Stimulated activated memory B cell treated with anti-CD40 and anti-IgM and Interleukin-4, amounts not matched to agents 10 μg/mL and 1 μg/mL and 100 μg/mL, for 72 hours (primary cell): ENCODE measurements around the gene UBE2F.
A peak's percentile ranks its signal among the peaks of the same experiment; 100 is the strongest.
"Not testable (repeated sequence)": the region's sequence is repeated elsewhere in the genome, so short reads cannot be mapped to it uniquely, and the experiment has no call there.

Source experiments
- ATAC-seq: fragments of 150-1000 bp; cut with Tn5 transposase; 2 replicates; pipeline ENCODE4 v1.10.0; 2021
- H3K27ac Mint-ChIP-seq: one replicate; pipeline ENCODE4 v1.8.0; 2022; ENCODE audit warnings: mild to moderate bottlenecking, mixed read lengths
- H3K27me3 Mint-ChIP-seq: one replicate; pipeline ENCODE4 v1.8.0; 2022; ENCODE audit warnings: mixed read lengths
- H3K36me3 Mint-ChIP-seq: one replicate; pipeline ENCODE4 v1.8.0; 2022; ENCODE audit warnings: mixed read lengths
- H3K4me1 Mint-ChIP-seq: one replicate; pipeline ENCODE4 v1.8.0; 2022; ENCODE audit warnings: mixed read lengths
- H3K4me3 Mint-ChIP-seq: one replicate; pipeline ENCODE4 v1.8.0; 2022; ENCODE audit warnings: mild to moderate bottlenecking, moderate library complexity, mixed read lengths
- H3K9me3 Mint-ChIP-seq: one replicate; pipeline ENCODE4 v1.8.0; 2022; ENCODE audit warnings: mixed read lengths

The UBE2F gene

GRCh38 chr2:238059505-238059904 lies 92.7 kb downstream of the UBE2F start:
- Mint-ChIP-seq H3K4me1 (peaks cover 53% of the 10 kb centered on the region), H3K9me3 (peaks cover 4% of the 10 kb centered on the region), H3K36me3 (peaks cover 11% of the 10 kb centered on the region), H3K27ac (peak overlapping the region; percentile 86), H3K4me3 (peak overlapping the region; percentile 84), H3K27me3 (peaks cover 20% of the 10 kb centered on the region)
- ATAC-seq: no peak

- Mint-ChIP-seq H3K9me3 (peaks cover 4% of the 10 kb centered on the region), H3K4me1 (peaks cover 53% of the 10 kb centered on the region), H3K27me3 (peaks cover 20% of the 10 kb centered on the region), H3K27ac (peak overlapping the region; percentile 86), H3K36me3 (peaks cover 14% of the 10 kb centered on the region), H3K4me3 (peak overlapping the region; percentile 84)
- no peak for ATAC-seq
Measured at GRCh38 chr2:238060096-238060541, 93.3 kb downstream of the UBE2F start.

- ATAC-seq: peak; percentile 99
- Mint-ChIP-seq H3K4me1 (peaks cover 51% of the 10 kb centered on the region), H3K9me3 (peaks cover 3% of the 10 kb centered on the region), H3K27ac (peak within 1 kb of the TSS; percentile 86), H3K36me3 (peaks cover 17% of the 10 kb centered on the region), H3K27me3 (peaks cover 20% of the 10 kb centered on the region), H3K4me3 (peak within 1 kb of the TSS; percentile 84)
Measured at GRCh38 chr2:238060542-238061314, 93.9 kb downstream of the UBE2F start, which contains the start of gene SCLY. Gene SCLY (plus strand): TSS chr2:238061001. CDS start chr2:238061055, 54 bp downstream.

DNA sequence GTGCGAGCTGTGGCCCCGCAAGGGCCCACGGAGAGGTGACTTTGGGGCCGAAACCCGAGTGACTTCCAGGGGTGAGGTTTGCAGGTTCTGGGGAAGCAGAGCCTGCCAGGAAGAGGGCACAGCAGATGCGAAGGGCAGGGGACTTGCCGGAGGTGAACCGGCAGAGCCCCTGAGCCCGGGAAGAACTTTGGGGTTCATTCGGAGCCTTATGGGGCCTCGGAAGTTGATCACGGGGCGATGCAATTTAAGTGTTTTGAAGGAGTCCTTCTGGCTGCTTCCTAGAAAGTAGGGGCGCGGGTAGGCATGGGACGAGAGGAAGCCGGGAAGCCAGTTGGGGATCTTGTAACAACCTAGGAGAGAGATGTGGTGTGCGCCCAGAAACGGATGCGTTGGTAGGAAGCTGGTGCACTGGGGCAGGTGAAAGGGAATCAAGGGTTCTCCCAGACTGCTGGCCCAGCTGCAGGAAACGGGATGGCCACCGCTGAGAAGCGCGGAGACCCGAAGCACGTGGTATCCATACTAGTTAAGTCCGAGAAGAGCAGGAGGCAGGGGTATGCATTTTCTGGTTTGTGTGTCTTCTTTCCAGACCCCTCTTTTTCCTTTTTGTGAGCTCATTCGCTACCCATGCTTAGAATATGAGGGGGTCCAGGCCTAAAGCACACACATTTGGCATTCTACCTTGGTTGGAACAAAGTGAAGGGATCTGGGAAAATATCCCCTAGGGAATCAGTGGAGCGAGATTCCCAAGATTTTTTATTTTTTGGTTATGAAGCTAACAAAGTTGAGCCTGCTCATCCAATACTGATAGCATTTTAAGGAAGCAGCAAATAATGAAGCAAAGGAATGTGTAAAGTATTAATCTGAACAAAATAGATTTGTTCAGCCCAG lies 94.7 kb downstream of the UBE2F start:
- ATAC-seq: peak; percentile 3
- Mint-ChIP-seq H3K27me3 (peaks cover 11% of the 10 kb centered on the region), H3K9me3 (peaks cover 4% of the 10 kb centered on the region), H3K27ac (peak overlapping the region; percentile 86), H3K36me3 (peaks cover 25% of the 10 kb centered on the region), H3K4me1 (peaks cover 51% of the 10 kb centered on the region), H3K4me3 (peak overlapping the region; percentile 84)

- ATAC-seq: no peak
- Mint-ChIP-seq H3K4me1 (peaks cover 48% of the 10 kb centered on the region), H3K36me3 (peaks cover 41% of the 10 kb centered on the region), H3K9me3 (peaks cover 6% of the 10 kb centered on the region), H3K27ac (no peak overlapping the region), H3K4me3 (no peak overlapping the region), H3K27me3 (no peaks in the 10 kb centered on the region)
Measured at GRCh38 chr2:238063414-238064189, 96.8 kb downstream of the UBE2F start.

DNA sequence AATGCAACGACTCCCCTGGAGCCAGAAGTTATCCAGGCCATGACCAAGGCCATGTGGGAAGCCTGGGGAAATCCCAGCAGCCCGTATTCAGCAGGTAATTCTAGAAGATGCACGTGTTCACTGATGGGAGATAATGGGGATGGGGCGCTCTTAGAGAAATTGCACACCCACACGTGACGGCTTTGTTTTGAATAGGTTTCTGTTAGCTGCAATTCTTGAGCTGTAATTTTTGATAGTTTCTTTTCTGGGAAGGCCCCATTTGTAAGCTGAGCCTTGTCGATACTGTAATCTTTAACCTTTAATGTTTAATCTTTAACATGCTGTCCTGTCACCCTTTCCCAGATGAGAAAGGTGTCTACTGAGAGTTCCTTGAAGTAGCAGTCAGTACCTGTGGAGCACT lies 97.6 kb downstream of the UBE2F start:
- Mint-ChIP-seq H3K36me3 (peaks cover 40% of the 10 kb centered on the region), H3K4me1 (peaks cover 48% of the 10 kb centered on the region), H3K27me3 (no peaks in the 10 kb centered on the region), H3K27ac (no peak overlapping the region), H3K9me3 (peaks cover 6% of the 10 kb centered on the region), H3K4me3 (no peak overlapping the region)
- ATAC-seq: no peak

DNA sequence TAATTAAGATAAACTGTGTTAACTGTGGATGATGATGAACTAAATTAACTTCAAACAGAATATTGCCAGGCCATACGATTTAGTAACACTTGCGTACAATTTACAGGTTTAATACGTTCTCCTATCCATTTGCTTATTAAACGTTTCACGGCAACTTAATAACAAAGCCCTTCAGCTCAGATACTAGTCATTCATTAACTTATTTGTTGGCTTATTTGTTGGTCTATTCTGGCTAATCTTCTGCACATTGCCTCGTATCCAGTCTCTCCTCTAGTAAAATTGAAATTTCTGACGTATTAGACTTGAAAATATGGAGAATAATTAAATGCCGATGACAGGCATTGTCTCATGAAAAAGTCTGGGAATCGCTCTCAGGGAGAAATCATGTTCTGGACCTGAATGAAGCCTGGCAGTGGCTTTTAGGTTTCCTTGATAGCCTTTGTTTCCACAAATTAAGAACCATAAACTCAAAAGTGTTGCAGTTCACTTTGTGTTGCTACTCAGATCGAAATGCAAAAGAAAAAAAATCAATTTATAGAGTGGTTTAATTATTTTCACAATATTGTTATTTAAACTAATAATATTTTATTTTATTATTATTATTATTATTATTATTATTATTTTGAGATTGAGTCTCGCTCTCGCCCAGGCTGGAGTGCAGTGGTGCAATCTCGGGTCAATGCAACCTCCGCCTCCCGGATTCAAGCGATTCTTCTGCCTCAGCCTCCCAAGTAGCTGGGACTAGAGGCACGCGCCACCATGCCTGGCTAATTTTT lies 98.4 kb downstream of the UBE2F start:
- H3K4me3 Mint-ChIP-seq: no peak overlapping the region
- no peak overlapping the region for H3K27ac Mint-ChIP-seq
- no peak for ATAC-seq
- peaks cover 45% of the 10 kb centered on the region for H3K4me1 Mint-ChIP-seq
- no peaks in the 10 kb centered on the region for H3K27me3 Mint-ChIP-seq
- peaks cover 6% of the 10 kb centered on the region for H3K9me3 Mint-ChIP-seq
- H3K36me3 Mint-ChIP-seq: peaks cover 47% of the 10 kb centered on the region

- no peak for ATAC-seq
- Mint-ChIP-seq H3K4me1 (peaks cover 40% of the 10 kb centered on the region), H3K27me3 (no peaks in the 10 kb centered on the region), H3K4me3 (no peak overlapping the region), H3K27ac (no peak overlapping the region), H3K36me3 (peaks cover 48% of the 10 kb centered on the region), H3K9me3 (peaks cover 6% of the 10 kb centered on the region)
Measured at GRCh38 chr2:238066218-238066617, 99.4 kb downstream of the UBE2F start.

DNA sequence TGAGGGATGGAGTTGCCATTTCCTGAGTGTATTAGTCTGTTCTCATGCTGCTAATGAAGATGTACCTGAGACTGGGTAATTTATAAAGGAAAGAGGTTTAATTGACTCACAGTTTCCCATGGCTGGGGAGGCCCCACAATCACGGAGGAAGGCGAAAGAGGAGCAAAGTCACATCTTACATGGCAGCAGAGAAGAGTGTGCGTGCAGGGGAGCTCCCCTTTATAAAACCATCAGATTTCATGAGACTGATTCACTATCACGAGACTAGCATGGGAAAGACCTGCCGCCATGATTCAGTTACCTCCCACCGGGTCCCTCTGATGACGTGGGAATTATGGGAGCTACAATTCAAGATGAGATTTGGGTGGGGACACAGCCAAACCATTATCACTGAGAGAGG lies 99.9 kb downstream of the UBE2F start:
- H3K4me1 Mint-ChIP-seq: peaks cover 35% of the 10 kb centered on the region
- not testable (repeated sequence) for H3K27me3 Mint-ChIP-seq, ATAC-seq

GRCh38 chr2:238067939-238068338 lies 101.1 kb downstream of the UBE2F start:
- H3K9me3 Mint-ChIP-seq: peaks cover 20% of the 10 kb centered on the region
- H3K27ac Mint-ChIP-seq: no peak overlapping the region
- H3K27me3 Mint-ChIP-seq: no peaks in the 10 kb centered on the region
- H3K4me3 Mint-ChIP-seq: no peak overlapping the region
- peaks cover 65% of the 10 kb centered on the region for H3K36me3 Mint-ChIP-seq
- peaks cover 28% of the 10 kb centered on the region for H3K4me1 Mint-ChIP-seq
- ATAC-seq: no peak

More for the DNA sequence above, 99.9 kb downstream of the UBE2F start:
- H3K27ac Mint-ChIP-seq, H3K9me3 Mint-ChIP-seq, H3K4me3 Mint-ChIP-seq: not testable (repeated sequence)
- peaks cover 53% of the 10 kb centered on the region for H3K36me3 Mint-ChIP-seq

DNA sequence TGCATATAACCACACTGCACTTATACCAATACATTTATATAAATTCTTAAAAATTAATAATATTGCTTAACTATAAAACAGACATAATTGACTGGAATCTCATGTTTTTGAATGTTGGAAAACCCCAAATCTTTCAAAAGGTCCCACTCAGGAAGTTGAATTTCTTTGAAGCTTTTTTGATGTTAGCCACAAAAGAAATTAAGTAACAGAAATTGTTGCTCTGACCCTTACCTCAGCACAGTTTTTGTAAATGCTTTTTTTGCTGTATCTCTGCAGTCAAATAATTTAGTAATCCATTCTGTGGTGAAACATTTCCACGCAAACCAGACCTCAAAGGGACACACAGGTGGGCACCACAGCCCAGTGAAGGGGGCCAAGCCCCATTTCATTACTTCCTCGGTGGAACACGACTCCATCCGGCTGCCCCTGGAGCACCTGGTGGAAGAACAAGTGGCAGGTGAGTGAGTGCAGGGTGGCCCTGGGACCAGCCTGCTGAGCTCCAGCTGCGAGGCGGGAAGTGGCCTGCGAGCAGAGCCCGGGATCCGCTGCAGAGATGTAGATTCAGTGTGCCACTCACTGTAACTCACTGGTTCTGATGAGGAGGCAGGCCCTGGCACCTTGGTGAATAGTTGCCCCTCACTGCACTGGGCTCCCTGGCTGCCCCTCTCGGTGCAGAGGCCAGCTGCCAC lies 102.4 kb downstream of the UBE2F start:
- ATAC-seq: no peak
- H3K36me3 Mint-ChIP-seq: peaks cover 72% of the 10 kb centered on the region
- H3K4me1 Mint-ChIP-seq: peaks cover 20% of the 10 kb centered on the region
- H3K27ac Mint-ChIP-seq: no peak overlapping the region
- H3K9me3 Mint-ChIP-seq: peaks cover 20% of the 10 kb centered on the region
- H3K4me3 Mint-ChIP-seq: no peak overlapping the region
- no peaks in the 10 kb centered on the region for H3K27me3 Mint-ChIP-seq

GRCh38 chr2:238069877-238070276 lies 103.1 kb downstream of the UBE2F start:
- Mint-ChIP-seq H3K4me1 (peaks cover 20% of the 10 kb centered on the region), H3K27ac (no peak overlapping the region), H3K36me3 (peaks cover 72% of the 10 kb centered on the region), H3K9me3 (peaks cover 20% of the 10 kb centered on the region), H3K4me3 (no peak overlapping the region), H3K27me3 (no peaks in the 10 kb centered on the region)
- ATAC-seq: no peak

- Mint-ChIP-seq H3K4me3 (no peak overlapping the region), H3K36me3 (peaks cover 83% of the 10 kb centered on the region), H3K27me3 (no peaks in the 10 kb centered on the region), H3K9me3 (peaks cover 14% of the 10 kb centered on the region), H3K4me1 (peaks cover 8% of the 10 kb centered on the region), H3K27ac (no peak overlapping the region)
- no peak for ATAC-seq
Measured at GRCh38 chr2:238075397-238075796, 108.6 kb downstream of the UBE2F start.

GRCh38 chr2:238077292-238077691 lies 110.5 kb downstream of the UBE2F start:
- peaks cover 7% of the 10 kb centered on the region for H3K9me3 Mint-ChIP-seq
- H3K27ac Mint-ChIP-seq: no peak overlapping the region
- no peaks in the 10 kb centered on the region for H3K27me3 Mint-ChIP-seq
- H3K4me3 Mint-ChIP-seq: no peak overlapping the region
- H3K4me1 Mint-ChIP-seq: peaks cover 8% of the 10 kb centered on the region
- ATAC-seq: no peak
- H3K36me3 Mint-ChIP-seq: peaks cover 90% of the 10 kb centered on the region
